HG02884 (cell line): ENCODE measurements around the gene DHX30.

Experiments used
- ATAC-seq: cut with Tn5 transposase; IDR thresholded peaks from one replicate; pipeline ENCODE4 v1.9.1; 2021; ENCODE audit warnings: mild to moderate bottlenecking, moderate library complexity; ENCODE audit not compliant: unreplicated experiment

The DHX30 gene

GRCh38 chr3:47850564-47851410, 47.8 kb downstream of the DHX30 start:
- ATAC-seq, result no peak

- no peak for ATAC-seq
Observed at GRCh38 chr3:47851888-47852603, 49.1 kb downstream of the DHX30 start.

GRCh38 chr3:47852604-47853602, 50.0 kb downstream of the DHX30 start:
- ATAC-seq, result no peak

- no peak for ATAC-seq
Observed at GRCh38 chr3:47854267-47854666, 51.3 kb downstream of the DHX30 start.

- ATAC-seq, result no peak
Observed at GRCh38 chr3:47854720-47855455, 52.0 kb downstream of the DHX30 start.

- no peak for ATAC-seq
Observed at GRCh38 chr3:47855461-47856383, 52.8 kb downstream of the DHX30 start.

- no peak for ATAC-seq
Observed at GRCh38 chr3:47856669-47857068, 53.7 kb downstream of the DHX30 start.

- no peak for ATAC-seq
Observed at GRCh38 chr3:47857151-47857550, 54.2 kb downstream of the DHX30 start.

GRCh38 chr3:47859956-47860605, 57.1 kb downstream of the DHX30 start:
- no peak for ATAC-seq

- no peak for ATAC-seq
Observed at GRCh38 chr3:47863391-47864128, 60.6 kb downstream of the DHX30 start.

GRCh38 chr3:47865192-47865591, 62.3 kb downstream of the DHX30 start:
- ATAC-seq, result no peak

GRCh38 chr3:47867451-47868044, 64.6 kb downstream of the DHX30 start:
- no peak for ATAC-seq

- no peak for ATAC-seq
Observed at GRCh38 chr3:47868306-47868705, 65.4 kb downstream of the DHX30 start.

- no peak for ATAC-seq
Observed at GRCh38 chr3:47870156-47870555, 67.2 kb downstream of the DHX30 start.

GRCh38 chr3:47870702-47871260, 67.8 kb downstream of the DHX30 start:
- ATAC-seq, result no peak

- no peak for ATAC-seq
Observed at GRCh38 chr3:47871389-47871788, 68.5 kb downstream of the DHX30 start.

GRCh38 chr3:47872916-47873315, 70.0 kb downstream of the DHX30 start:
- ATAC-seq, result no peak
